ENCODE data around the gene MYO1D.

MYO1D gene

DNA sequence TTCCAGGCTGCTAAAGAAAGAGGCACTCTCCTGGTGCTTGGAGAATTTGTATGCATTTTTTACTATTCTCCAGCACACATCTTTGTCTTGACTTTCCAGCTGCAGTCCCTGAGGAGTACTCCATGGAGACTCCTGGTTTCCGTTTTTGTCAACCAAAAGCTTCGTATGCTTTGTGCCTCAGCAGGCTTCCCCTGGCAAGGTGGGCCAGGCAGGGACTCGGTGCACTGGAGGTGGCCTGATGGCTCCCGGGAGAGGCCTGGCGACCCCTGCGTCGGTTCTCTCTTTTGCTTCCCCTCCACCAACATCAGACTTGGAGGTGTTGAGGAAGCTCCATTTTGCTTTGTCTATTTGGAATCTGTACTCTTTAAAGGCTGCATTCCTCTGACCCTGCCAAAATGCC lies 366.5 kb downstream of the MYO1D start:
- H3K4me3 ChIP-seq: no peak overlapping the region

DNA sequence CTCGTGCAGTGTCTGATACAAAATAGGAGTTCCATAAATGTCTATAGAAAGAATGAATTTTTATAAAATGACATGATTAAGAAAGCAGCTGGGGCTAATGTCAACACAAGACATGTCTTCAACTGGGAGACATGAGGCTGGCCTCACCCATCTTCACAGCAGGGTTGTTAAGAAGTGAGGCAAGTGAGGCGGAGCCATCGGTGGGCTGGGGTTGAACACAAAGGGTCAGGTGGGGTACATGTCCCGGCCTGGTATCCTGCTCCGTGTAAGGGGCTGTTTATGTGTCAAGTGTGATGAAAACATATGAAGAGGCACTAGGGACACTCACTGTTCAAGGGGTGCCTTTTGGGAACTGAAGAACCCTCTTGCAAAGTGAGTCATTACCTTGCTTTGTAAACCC lies 368.0 kb downstream of the MYO1D start:
- no peak overlapping the region for H3K4me3 ChIP-seq
- no peak overlapping the region for H3K27ac ChIP-seq

More for the DNA sequence above, 366.5 kb downstream of the MYO1D start:
- H3K27ac ChIP-seq: no peak overlapping the region

DNA sequence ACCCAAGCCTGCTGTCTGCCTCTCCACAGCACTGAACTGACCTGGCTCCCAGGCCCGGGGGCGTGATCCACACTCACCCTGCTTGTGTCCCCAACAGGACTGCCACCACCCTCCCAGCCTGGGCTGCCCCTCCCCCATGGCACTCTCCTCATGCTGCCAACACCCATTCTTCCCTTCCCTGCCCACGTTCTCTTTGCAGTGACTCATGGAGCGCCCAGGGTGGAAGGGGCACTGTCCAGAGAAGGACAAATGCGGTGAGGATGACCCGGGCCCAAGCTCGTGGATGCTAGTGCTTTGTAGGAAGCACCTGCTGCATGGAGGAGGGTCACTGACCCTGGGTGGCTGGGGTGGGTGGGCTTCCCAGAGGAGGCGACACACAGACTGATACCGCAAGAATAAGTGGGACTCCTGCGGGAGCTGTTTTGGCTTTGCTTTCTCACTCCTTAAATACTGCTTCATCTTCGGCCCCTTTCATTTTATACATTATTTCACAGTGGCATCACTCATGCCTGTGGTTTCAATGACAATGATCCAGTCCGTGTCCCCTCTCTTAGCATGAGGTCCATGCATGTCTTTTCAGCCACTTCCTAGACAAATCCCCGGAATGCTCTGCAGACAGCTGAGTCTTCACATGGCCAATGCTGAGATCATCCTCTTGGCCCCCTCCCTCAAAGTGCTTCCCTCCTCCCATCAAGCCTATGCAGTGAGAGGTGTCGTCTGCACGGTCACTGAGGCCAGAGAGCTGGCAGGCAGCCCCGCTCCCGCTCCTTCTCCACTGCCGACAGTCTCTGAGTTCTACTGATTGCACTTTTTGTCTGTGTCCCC lies 372.5 kb downstream of the MYO1D start:
- peak overlapping the region in 18 of 21 experiments; percentile 10 to 93 (median 76) for H3K27ac ChIP-seq
- H3K4me3 ChIP-seq: no peak overlapping the region

DNA sequence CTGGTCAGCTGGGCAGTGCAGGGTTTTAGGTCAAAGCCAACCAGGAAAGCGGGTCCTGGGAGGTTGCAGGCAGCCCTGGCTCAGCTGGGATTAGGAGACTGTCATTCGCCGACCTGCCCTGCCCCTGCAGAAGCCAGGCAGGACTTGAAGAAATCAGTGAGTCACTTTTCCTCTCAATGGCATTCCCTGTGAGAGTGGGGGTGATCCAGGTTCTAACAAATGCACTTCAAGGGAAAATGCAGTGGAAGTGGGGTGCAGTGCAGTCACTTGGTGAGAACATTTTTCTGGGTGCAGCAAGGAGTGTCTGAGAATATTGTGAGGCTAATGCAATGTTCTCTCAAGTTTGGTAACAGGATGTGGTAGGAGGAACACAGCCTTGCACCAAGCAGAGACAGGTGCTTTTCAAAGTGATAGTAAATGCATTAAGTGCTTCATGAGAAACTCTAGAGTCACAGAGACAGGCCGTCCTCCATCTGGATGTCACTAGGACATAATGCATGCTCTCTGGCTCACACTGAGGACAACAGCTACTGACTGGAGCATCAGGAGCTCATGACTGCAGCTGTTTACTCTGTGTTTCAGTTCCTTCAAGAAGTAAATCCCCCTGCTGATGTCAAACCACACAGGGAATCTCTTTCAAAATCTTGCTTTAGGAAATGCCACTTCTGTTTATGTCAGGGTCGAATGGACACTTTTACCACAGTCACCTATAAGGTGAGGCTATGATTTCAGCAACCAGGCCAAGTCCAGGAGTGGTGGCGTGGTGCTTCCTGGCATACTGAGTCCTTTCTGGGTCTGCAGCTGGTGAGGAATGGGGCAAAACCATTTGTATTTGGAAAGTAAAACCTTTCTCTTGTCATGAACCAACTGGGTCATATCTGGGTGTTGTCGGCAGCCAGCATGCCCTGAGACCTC lies 373.4 kb downstream of the MYO1D start:
- peak overlapping the region in 18 of 21 experiments; percentile 10 to 93 (median 78) for H3K27ac ChIP-seq
- H3K4me3 ChIP-seq: no peak overlapping the region

DNA sequence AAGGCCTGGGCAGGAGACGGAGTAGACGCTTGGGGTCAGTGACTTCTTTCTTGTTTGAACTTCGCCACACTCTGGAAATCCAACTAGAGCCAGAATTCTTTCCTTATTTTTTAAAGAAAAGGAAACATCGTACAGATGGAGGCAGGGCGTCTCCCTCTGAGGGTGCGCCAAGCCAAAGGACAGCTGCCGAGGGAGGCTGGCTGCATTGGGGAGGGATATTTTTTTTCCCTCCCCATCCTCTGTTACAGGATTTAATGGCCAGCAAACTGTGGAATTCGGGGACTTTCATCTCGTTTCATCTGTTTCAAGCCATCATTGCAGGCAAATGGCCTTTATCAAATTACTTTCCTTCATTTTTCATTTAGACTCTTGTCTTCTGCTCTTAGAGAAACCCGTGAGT lies 374.2 kb downstream of the MYO1D start:
- peak overlapping the region in 15 of 21 experiments; percentile 18 to 93 (median 81) for H3K27ac ChIP-seq

DNA sequence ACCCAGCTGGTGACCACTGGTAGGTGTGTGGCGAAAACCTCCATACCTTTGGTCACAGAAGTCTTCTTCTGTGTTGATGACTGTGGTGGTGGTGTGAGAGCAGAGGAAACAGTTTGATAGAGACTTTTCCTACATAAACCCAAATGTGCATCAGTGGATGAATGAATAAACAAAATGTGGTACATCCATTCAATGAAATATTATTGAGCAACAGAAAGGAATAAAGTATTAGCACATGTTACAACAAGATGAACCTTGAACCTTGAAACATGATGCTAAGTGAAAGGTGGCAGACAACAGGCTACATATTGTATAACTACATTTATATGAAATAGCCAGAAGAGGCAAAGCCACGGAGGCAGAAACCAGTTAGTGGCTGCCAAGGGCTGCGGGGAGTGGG lies 374.9 kb downstream of the MYO1D start:
- no peak overlapping the region for H3K4me3 ChIP-seq
- H3K27ac ChIP-seq: peak overlapping the region in 3 of 21 experiments; percentile 18 to 89 (median 86)

More for the DNA sequence above, 374.2 kb downstream of the MYO1D start:
- H3K4me3 ChIP-seq: no peak overlapping the region

DNA sequence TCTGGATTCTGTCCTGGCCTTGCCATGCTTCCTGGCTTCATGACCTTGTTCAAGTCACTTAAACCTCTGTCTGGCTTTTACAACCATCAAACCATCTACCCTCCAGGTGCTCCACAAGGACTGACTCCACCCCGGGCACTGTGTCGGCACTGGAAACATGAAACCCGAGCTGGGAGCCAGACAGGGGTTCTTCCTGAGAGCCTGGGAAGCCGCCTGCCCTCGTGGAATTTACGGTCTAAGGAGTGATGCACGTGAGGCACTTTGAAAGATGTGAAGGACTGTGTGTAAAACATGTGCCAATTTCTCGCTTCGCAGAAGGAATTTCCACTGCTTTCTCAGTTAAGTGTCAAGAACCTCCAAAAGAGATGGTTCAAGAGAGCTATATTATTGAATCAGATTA lies 378.5 kb downstream of the MYO1D start:
- Histone ChIP-seq H3K27ac (peak overlapping the region in 1 of 21 experiments; percentile 14), H3K4me3 (no peak overlapping the region)

DNA sequence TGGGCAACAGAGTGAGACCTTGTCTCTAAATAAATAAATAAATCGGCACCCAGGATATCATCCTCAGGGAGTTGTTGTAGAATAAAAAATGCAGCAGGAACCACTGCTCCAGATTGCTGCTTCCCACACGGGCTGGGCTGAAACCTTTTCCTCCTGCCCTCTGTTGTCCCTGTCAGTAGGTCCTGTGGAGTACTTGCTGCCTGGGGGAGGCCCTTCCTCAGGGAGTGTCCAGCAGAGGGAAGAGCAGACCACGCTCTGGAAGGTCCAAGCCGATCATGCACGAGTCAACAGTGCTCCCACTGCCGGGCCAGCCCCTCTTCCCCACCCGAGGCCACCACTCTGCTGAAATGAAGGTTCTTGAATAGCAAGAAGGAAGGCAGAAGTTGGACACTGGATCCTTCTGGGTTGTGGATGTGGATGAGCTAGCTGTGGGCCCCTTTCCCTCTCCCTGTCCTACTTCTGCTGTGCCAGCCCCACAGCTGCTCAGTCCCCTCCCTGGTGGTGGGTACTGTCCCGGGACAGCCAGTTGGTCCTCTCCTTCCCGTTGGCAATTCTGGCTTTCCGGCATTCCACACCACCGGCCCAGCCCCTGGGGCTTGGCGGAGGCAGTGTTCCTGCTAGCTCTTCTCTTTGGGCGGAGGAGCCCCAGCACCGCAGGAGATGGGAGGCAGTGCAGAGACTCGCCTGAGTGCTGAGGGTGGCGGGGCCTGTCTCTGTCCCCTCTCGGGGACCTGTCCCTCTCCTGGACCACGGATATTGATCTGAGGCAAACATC lies 379.3 kb downstream of the MYO1D start:
- no peak overlapping the region for H3K4me3 ChIP-seq
- peak overlapping the region in 4 of 21 experiments; percentile 8 to 47 (median 14) for H3K27ac ChIP-seq

DNA sequence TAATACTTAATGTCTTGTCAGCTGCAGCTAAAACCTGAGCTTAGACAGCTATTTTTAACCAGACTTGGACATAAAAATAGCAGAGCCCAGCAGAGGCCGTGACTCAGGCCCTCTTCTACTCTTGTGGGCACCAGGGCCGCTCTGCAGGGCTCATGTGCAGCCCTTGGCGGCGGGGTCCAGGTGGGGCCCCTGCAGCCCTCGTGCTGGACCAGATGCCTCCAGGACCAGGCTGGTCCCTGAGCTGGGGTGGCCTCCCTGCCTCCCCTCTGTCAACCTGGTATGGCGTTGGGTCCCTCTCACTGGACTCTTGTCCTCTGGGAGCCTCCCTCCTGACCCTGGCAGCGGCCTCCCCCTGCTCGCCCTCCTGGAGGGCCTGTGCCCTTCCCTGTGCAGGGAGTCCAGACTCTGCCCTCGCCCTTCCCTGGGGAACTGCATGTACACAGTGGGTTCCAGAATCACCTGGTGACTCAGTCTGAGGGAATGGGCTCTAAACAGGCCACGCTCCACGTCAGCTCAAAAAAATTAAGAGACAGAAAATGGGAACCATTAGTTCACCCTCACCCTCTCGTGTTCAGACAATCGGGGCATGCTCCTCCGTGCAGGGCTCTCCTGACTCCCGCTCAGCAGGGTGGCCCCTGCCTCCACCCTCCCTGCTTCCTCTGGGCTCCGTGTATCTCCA lies 380.4 kb downstream of the MYO1D start:
- H3K4me3 ChIP-seq: no peak overlapping the region
- peak overlapping the region in 2 of 21 experiments; percentile 6 to 47 for H3K27ac ChIP-seq

DNA sequence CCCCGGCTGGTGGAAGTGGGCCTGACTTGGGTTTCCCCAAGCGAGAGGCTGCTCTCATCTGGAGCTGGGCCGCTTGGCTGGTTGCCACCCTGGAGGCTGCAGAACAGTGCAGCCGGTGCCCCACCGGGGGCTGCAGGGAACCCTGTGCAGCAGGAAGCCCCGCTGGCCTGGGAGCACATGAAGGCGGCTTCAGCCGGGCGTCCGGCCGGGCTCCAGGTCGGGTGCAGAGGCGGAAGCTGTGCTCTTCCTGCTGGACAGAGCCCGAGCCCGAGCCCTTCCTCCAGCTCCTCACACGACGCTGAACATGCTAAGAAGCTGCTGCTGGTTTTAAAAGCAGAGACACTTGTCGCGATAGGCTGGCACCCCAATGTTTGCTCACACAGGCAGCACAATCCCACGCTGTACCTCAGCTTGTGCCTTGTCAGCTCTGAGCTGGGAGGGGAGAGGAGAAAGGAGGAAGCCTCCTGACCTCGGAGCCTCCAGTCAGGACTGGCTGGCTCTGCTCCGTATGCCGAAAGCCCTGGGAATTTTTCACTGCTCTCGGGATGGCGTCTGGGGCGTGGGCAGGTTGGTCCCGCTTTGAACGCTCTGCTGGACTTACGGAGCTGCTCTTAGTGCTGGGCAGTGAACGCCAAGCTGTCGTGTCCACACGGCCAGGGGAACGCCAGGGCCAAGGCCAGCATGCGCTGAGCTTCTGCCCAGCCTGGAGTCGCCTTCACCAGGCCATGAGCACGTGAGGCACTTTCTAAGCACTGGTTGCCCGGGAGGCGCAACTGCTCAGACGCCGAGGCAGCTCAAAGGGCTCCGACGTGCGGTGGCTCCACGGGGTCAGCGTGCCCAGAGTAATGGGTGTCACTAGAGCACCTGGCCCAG lies 381.3 kb downstream of the MYO1D start:
- no peak overlapping the region for H3K4me3 ChIP-seq
- peak overlapping the region in 6 of 21 experiments; percentile 4 to 56 (median 28) for H3K27ac ChIP-seq

DNA sequence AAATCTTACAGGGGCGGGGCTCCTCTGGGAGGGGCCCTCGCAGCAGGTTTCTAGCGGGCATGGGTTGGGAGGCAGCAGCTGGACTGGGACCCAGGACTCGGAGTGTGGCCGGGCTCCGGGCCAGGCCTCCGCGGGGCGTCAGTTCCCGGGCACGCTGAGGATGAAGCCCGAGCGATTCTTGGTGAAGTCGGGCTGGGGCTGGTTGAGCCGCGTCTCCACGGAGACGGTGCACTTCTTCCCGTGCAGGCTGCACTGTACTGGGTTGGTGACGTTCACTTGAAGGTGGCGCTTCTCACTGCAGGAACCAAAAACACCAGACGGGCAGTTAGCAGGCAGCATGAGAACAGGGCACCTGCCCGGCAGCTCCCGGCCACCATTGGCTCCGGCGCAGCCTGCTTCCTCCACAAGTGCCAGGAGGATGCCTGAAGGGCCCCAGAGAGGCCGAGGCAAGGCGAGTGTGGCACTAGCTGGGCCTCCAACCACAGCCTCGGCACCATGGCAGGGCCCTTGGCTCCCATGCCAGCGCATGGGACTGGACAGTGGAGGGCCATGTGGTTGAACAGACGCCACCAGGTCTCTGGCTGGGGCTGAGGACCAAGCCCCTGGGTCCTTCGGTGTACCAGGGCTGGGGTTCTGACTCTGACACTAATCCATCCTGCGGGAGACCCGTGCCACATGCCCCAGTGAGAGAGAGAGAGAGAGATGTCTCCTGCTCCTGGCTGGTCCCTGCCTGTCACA lies 382.1 kb downstream of the MYO1D start:
- peak overlapping the region in 6 of 21 experiments; percentile 2 to 56 (median 33) for H3K27ac ChIP-seq
- H3K4me3 ChIP-seq: no peak overlapping the region

DNA sequence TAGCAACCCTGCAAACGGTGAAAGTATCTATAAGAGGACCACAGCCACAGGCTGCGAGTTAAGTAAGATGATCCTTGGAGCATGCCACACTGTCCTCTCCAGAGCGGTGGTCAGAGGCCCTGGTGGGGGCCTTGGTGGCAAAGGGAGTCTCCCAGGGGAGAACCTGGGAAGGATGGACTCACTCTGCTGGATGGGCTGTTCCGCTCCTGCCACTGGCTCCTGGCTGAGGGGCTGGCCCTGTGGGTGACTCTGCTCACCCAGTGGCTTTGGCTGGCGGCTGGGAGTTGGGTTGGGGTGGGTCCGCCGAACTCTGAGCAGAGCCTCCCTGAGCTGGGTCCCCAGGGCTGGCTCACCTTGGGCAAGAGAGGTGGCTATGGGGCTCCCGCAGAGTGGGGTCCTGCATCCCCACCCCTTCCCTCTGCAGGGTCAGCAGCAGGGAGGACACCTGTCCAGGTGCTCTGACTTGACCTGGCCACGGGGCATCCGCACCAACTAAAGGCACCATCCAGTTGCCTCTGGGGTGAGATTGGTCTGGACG lies 382.9 kb downstream of the MYO1D start:
- H3K4me3 ChIP-seq: no peak overlapping the region
- peak overlapping the region in 1 of 21 experiments; percentile 2 for H3K27ac ChIP-seq

DNA sequence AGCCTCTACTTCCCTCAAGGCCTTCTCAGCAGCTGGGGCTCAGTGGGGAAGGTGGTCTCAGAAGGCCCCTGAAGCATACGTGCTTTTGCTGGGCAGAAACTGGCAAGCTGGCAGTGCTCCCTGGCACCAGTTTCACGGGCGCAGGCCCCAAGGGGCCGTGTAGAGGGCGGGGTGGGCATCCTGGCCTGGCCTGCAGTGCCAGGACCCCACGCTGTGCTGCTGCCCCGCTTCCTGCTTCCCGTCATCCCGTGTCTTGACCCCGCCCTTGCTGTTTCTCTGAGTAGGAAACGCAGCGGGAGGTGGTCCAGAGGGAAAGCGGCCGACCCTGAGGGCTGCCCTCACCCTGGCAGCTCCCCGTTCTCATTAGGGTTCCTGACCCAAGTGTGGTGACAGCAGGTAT lies 383.4 kb downstream of the MYO1D start:
- H3K4me3 ChIP-seq: no peak overlapping the region
- H3K27ac ChIP-seq: peak overlapping the region in 1 of 21 experiments; percentile 29

DNA sequence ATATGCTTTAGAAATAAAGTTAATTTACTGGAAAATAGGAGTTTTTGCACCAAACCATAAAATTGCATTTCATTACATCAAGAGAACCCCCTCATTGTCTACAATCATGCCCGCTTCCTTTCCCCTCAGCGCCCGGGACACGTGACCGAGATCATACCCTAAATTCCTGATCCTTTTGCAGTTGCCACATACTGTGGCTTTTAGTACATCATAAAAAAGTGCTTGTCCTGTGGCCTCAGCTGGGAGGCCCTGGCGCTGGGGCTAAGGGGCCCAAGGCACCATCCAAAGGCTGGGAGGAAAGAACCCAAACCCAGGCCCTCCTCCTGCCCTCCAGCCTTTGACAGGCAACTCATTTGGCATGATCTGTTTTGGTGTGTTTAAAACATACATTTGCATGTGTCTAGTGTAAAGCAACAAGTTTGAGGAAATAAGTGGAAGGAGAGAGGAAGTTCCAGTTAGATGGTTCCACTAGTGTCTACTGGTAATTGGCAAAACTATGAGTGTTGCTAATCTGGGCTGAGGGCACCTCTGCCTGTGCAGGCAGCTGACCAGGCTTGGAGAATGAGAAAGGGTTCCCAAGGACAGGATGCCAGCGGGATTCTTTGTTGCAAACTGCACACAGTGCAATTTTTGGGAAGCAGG lies 384.2 kb downstream of the MYO1D start:
- H3K4me3 ChIP-seq: no peak overlapping the region
- peak overlapping the region in 3 of 21 experiments; percentile 29 to 69 (median 49) for H3K27ac ChIP-seq

DNA sequence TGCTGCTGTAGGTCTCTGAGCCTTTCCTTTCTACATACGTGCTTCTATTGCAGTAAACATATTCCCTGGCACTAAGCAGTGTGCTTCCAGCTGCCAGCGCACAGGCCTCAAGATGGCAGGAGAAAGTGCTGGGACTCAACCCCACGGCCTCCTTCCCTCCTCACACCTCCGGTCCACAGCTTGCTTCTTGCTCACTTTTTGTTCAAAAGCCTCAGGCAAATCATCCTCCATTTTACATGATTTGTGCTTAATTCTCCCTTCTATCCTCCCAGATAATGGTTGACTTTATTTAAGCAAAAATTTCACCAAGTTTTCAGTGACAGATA lies 384.7 kb downstream of the MYO1D start:
- peak overlapping the region in 6 of 21 experiments; percentile 2 to 69 (median 40) for H3K27ac ChIP-seq
- no peak overlapping the region for H3K4me3 ChIP-seq

DNA sequence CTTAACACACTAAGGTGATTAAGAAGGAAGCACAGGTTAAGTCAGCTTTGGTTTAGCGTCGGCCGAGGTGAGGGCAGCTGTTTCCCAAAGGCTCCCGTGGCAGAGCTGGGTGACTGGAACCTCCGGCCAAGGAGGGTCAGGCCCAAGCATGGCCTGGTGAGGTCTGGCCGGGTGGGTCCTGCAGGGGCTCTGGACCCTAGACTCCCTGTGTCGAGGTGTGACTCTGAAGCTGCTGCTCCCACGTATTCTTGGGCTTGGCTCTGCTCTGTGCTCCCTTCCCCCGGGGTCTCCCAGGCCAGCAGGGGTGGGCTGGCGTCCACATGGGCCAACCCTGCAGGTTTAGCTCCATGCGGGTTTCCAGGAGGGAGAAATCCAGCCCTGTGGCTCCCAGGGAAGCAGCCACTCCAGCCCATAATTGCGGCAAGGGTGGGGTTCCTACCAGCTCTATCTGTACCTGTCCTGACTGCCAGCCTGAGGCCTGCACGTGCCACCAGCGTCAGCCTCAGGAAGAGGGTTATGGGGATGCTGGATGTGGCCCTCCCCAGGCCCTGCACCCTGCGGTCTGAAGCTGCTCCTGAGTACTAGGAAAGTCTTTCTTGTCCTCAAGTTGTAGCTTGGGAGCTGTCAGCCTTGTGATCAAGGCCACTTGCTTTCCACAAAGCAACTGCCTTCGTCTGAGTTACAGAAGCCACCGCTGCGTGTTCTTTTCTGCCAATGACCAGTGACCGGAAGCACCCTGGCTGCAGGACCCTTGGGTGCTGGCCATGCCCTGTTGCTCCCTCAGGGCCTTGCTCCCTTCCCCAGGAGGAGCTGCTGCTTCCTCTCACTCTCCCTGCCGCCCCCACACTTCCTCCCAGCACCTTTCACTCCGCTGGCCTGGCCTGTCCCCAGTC lies 385.3 kb downstream of the MYO1D start:
- H3K27ac ChIP-seq: peak overlapping the region in 6 of 21 experiments; percentile 2 to 69 (median 40)
- no peak overlapping the region for H3K4me3 ChIP-seq
